ENCODE measurements around the gene AP2B1.

The AP2B1 gene

GRCh38 chr17:35630530-35631148 lies 43.5 kb downstream of the AP2B1 start:
- TF ChIP-seq CTCF (conservative IDR thresholded peaks at IDR 0.05): no peak
- TF ChIP-seq ZFX (IDR thresholded peaks at IDR 0.05): no peak
- no peak overlapping the region for H3K27ac ChIP-seq

GRCh38 chr17:35641032-35641431 lies 53.9 kb downstream of the AP2B1 start:
- no peak overlapping the region for H3K27ac ChIP-seq
- TF ChIP-seq CTCF (conservative IDR thresholded peaks at IDR 0.05) (no peak), ZFX (IDR thresholded peaks at IDR 0.05) (no peak)

- TF ChIP-seq CTCF (conservative IDR thresholded peaks at IDR 0.05) (no peak), ZFX (IDR thresholded peaks at IDR 0.05) (no peak)
- no peak overlapping the region for H3K27ac ChIP-seq
Measured at GRCh38 chr17:35645923-35646322, 58.8 kb downstream of the AP2B1 start.

GRCh38 chr17:35651467-35651866 lies 64.3 kb downstream of the AP2B1 start:
- TF ChIP-seq CTCF (conservative IDR thresholded peaks at IDR 0.05): no peak
- TF ChIP-seq ZFX (IDR thresholded peaks at IDR 0.05): no peak
- H3K27ac ChIP-seq: no peak overlapping the region

GRCh38 chr17:35653619-35654361 lies 66.7 kb downstream of the AP2B1 start:
- no peak for TF ChIP-seq CTCF (conservative IDR thresholded peaks at IDR 0.05)
- no peak for TF ChIP-seq ZFX (IDR thresholded peaks at IDR 0.05)

GRCh38 chr17:35655303-35655702 lies 68.2 kb downstream of the AP2B1 start:
- TF ChIP-seq CTCF (conservative IDR thresholded peaks at IDR 0.05) (no peak), ZFX (IDR thresholded peaks at IDR 0.05) (no peak)

More at GRCh38 chr17:35653619-35654361, 66.7 kb downstream of the AP2B1 start:
- H3K27ac ChIP-seq: no peak overlapping the region

GRCh38 chr17:35660902-35661301 lies 73.8 kb downstream of the AP2B1 start:
- no peak overlapping the region for H3K27ac ChIP-seq
- no peak for TF ChIP-seq ZFX (IDR thresholded peaks at IDR 0.05)
- no peak for TF ChIP-seq CTCF (conservative IDR thresholded peaks at IDR 0.05)

More at GRCh38 chr17:35655303-35655702, 68.2 kb downstream of the AP2B1 start:
- H3K27ac ChIP-seq: no peak overlapping the region
